GM21529 (cell line): ENCODE results near the gene BACE1-AS.

Source experiments
- ATAC-seq: cut with Tn5 transposase; IDR thresholded peaks from one replicate; pipeline ENCODE4 v1.9.1; 2021; ENCODE audit not compliant: unreplicated experiment

The BACE1-AS gene

GRCh38 chr11:117289795-117290194, 1.4 kb upstream of the BACE1-AS start:
- no peak for ATAC-seq

- no peak for ATAC-seq
These were observed 1.5 kb downstream of the BACE1-AS start for GRCh38 chr11:117292616-117293015.

GRCh38 chr11:117295438-117296137, 4.4 kb downstream of the BACE1-AS start:
- no peak for ATAC-seq

GRCh38 chr11:117296881-117297280, 5.7 kb downstream of the BACE1-AS start:
- ATAC-seq = no peak

DNA sequence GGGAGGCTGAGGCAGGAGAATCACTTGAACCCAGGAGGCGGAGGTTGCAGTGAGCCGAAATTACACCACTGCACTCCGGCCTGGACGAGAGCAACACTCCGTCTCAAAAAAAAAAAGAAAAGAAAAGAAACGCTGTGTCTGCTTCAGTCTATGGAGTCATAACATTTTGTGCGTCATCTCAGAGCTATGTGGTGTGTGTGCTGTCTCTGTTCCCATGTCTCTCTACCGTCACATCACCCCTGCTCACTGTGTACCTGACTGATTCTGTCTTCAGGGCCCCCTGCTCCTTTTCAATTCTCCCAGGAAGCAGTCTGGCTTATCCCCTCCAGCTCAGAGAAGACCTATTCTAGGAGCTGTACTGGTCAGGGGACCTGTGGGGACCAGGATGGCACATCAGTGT, 7.0 kb downstream of the BACE1-AS start:
- no peak for ATAC-seq

DNA sequence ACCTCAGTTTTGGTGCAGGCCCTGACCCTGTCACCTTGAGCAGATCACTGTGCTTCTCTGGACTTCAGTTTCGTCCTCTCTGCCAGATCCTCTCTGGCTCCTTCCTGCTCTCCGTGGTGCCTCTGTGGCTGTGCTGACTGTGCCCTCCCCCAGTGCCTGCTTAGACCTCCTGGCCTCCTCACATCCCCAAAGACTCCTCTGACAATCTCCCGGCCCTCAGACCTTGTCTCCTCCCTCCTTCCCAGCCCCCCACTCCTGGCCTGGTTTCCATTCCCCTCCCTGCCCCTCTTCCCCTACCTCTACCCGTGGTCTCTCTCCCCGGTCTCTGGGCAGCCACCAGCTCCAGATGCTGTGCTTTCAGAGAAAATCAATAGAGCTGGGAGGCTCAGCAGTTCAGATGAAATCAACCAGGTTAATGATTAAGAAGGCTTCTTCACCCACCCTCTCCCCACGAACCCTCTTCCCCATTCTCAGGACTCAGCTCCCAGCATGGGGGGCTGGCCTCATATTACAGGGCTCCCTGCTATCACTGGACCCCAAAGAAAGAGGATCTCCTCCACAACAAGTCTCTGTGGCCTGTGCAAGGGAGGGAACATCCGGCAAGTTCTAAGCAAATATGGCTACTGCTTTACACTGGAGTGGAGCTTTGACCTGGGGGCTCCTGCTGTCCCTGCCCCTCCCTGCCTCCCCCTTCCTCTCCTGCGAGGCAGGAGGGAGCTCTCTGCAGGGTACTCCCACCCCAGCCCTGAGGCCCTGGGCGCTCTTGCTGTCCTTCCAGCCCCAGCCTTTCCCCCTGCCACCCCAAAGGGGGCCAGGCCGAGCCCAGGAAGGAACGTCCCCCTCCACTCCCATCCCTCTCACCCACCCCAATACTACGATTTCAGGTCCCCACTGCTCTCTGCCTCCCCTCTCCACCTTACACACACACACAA, 8.5 kb downstream of the BACE1-AS start:
- ATAC-seq = no peak

DNA sequence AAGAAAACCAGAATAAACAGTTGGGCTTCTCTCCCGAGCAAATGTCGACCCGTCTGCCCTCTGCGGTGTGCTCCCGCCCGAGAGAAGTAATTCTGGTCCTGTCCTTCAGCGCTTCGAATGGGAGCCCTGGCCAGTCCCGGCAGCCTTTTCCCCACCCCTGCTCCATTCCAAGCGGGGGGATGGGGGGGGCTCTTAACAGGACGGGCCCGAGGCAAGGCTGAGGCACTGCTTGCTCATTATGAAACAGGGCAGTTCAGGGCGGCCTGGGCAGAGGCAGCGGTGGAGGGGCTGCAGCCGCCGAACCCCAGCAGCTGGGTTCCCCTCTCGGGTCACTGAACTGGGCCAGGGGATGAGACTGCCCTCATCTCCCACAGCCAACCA, 9.1 kb downstream of the BACE1-AS start:
- peak; percentile 43 for ATAC-seq

GRCh38 chr11:117300773-117301172, 9.6 kb downstream of the BACE1-AS start:
- ATAC-seq = no peak

GRCh38 chr11:117302228-117302627, 11.1 kb downstream of the BACE1-AS start:
- no peak for ATAC-seq

DNA sequence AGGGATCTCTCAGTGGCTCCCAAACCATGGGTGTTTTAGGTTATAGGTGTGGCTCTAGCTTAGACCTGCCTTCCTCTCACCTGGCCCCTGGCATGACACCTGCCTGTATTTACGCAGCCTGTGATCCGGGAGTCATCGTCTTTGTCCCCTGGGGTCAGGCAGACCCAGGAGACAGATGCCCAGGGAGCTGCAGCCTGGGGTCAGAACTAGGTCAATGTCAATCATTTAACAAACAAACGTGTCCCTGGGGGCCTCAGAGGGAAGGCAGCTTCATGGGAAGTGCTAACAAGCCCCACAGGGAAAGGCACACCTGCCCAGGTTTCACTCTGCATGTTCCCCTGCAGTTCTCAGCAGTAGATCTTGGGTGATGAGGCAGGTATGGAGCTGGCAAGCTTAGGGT, 12.0 kb downstream of the BACE1-AS start:
- no peak for ATAC-seq

GRCh38 chr11:117303646-117304315, 12.6 kb downstream of the BACE1-AS start:
- ATAC-seq = no peak

DNA sequence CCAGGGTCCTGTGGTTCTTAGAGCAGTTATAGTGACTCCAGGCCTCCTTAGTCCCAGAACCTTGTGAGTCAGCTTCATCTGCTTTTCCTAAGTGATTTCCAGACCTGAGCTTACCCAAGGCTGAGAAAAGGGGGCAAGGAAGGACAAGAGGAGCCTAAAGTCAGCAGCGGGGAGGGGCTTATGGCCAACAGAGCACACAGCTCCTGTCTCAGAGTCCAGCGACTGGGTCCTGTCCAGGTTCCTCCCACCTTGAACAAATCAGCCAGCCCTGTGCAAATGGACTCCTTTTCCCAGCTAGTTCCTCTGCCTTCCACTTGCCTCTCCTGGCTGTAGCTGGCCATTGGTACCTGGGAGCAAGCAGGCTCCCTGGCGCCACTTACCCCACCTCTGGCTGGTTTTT, 14.0 kb downstream of the BACE1-AS start:
- no peak for ATAC-seq

DNA sequence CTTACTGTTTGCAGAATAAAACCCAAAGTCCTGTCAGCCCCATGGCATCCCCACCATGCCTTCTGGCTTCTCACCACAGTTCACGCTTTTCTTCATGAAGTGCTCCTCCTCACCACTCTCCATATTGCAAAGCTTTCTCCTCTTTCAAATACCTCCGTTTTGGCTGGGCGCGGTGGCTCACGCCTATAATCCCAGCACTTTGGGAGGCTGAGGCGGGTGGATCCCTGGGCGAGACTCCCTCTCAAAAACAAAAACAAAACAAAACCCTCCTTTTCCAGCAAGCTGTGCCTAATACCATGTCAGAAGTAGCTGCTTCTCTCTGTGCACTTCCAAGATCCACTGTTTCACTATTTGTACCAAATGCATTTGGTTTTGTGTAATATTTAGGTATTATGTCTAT, 18.2 kb downstream of the BACE1-AS start:
- no peak for ATAC-seq

DNA sequence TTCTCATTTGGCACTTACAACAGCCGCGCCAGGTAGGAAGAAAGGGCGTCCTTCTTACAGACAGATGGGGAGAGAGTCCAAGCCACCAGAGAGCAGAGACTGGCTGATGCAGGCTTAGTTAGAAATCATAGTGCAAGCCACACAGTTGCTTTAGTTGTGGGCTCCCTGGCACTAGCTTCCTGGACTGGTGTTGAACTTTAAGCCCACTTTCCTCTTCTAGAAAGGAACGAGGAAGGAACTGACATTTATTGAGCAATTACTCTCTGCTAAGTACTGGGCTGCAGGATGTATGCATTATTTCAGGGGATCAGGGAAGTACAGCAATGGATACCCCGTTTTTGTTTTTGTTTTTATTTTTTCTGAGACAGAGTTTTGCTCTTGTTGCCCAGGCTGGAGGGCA, 21.9 kb downstream of the BACE1-AS start:
- no peak for ATAC-seq

- no peak for ATAC-seq
These were observed 23.0 kb downstream of the BACE1-AS start for GRCh38 chr11:117313828-117314768.

GRCh38 chr11:117314840-117315239, 23.7 kb downstream of the BACE1-AS start:
- ATAC-seq = no peak

DNA sequence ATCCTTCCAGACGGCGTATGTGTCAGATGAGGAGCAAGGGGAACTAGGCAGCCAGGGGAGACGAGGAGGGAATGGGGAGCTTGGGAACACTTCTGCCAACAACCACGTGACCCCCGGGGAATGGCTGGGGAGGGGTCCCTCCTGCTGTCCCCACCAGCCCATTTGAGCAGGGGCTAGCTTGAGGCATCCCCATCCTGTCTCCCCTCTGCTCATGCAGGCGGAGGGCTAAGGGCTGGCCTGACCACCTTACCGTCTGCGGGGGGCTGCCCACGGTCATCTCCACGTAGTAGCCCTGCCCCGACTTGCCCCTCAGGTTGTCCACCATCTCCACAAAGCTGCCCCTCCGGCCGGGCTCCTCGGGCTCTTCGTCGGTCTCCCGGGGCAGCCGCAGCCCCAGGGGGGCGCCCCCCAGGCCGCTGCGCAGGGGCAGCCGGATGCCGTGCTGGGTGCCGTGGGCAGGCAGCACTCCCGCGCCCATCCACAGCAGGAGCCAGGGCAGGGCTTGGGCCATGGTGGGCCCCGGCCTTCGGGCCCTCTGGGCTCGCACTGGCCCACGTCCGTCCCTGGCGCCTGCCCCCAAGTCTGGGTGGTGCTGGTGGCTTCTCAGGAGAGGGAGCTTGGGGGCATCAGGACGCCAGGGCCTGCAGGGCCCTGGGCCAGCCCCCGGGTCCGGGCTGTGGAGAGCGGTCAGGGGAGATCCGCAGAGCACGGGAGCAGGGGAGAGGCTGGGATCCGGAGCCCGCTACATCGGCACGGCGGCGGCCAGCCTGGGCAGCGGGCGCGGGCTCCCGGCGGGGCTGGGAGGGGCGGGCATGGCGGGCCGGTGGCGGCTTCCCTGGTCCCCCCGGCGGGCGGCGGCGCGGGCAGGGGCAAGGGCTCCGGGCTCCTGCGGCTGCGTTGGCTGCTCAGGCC, 24.4 kb downstream of the BACE1-AS start:
- ATAC-seq = no peak

- no peak for ATAC-seq
These were observed 25.2 kb downstream of the BACE1-AS start, which contains the start of gene BACE1 for GRCh38 chr11:117316197-117316961. Gene BACE1, minus strand, starts transcription at chr11:117316256. Its CDS starts 461 bp downstream, at chr11:117315795.

DNA sequence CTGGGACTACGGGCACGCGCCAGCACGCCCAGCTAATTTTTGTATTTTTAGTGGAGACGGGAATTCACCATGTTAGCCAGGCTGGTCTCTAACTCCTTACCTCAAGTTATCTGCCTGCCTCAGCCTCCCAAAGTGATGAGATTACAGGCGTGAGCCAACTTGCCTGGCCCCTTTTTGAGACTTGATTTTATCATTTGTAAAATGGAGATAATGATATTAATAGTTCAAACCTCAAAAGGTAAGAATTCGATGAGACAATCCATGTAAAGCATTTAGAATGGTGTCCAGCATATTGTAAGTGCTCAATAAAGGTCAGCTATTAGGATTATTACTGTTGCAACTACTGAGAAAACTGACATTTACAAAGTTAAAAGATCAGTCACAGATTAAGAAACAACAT, 27.6 kb downstream of the BACE1-AS start:
- no peak for ATAC-seq
